ENCODE measurements around the gene ADRB2.
A peak's percentile ranks its signal among the peaks of the same experiment; 100 is the strongest.

The ADRB2 gene

DNA sequence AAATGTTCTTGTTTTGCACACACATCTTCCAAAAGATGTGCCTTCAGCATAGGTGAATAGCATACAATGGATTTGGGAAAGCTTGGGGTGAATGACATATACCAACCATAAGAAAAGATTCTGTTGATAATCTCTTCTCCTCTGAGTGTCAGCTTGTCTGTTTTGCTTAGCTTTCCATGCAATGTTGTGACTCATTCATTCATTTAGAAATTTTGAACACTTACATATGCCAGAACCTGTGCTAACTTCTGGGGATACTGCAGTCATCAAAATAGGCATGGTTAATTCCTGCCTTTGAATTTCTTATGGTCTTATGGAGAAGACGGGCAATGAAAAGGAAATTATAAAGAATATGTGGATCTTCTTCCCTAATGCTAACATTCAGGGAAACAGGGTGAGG lies 14.1 kb downstream of the ADRB2 start:
- Mint-ChIP-seq H3K27me3 (no peaks in the 10 kb centered on the region), H3K9me3 (no peaks in the 10 kb centered on the region), H3K4me1 (ENCODE audit: low read depth in 2 of 2) (peaks cover 73 to 87% of the 10 kb centered on the region in 2 donors), H3K27ac (peak overlapping the region; percentile 69 to 91), H3K36me3 (ENCODE audit: insufficient read depth) (peaks cover 44% of the 10 kb centered on the region), H3K4me3 (peak overlapping the region; percentile 61 to 68)
- ATAC-seq (replicated peaks) (no peak), DNase-seq (no peak)

DNA sequence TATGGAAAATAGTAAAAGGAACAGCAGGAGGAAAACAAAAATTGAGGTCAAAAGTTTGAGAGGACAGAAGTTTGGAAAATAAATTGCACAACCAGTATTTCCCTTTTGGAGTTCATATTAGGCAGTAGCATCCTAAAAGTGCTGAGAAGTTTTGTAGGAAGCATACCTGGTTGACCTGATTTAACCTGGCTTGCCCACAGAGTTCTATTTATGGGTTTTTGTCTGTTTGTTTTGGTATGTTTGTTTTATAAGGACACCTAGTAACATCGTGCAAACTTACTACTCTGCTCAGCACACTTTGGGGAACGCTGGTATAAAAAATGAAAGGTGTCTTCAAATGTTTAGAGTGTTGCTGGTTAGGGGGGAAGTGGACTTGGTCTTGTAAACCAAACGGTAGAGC lies 15.1 kb downstream of the ADRB2 start:
- Mint-ChIP-seq H3K4me3 (peak overlapping the region; percentile 38 to 62), H3K27me3 (no peaks in the 10 kb centered on the region), H3K27ac (peak overlapping the region; percentile 69 to 91), H3K4me1 (ENCODE audit: low read depth in 2 of 2) (peaks cover 68 to 87% of the 10 kb centered on the region in 2 donors), H3K9me3 (no peaks in the 10 kb centered on the region), H3K36me3 (ENCODE audit: insufficient read depth) (peaks cover 47% of the 10 kb centered on the region)
- DNase-seq (no peak), ATAC-seq (replicated peaks) (peak; percentile 22)

DNA sequence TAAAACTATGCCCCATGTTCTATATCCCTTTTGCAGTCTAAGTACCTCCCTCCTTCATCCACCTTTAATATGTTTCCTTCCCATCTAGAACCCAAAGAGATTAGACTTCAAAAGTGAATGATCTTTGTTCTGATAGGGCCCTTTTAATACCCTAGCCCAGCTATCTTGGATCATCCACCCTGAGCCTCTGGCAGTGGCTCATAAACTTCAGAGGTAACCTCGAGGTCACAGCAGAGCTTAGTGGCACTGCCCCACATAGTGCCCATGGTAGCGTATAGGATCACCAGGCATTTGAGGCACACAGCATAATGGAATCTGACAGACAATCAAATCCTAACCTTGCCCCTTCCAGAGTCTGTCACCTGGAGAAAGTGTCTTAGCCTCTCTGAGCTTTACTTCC lies 15.8 kb downstream of the ADRB2 start:
- H3K36me3 Mint-ChIP-seq (ENCODE audit: insufficient read depth) = peaks cover 47% of the 10 kb centered on the region
- no peaks in the 10 kb centered on the region for H3K9me3 Mint-ChIP-seq
- H3K27ac Mint-ChIP-seq = peak overlapping the region; percentile 69 to 91
- no peaks in the 10 kb centered on the region for H3K27me3 Mint-ChIP-seq
- DNase-seq (no peak), ATAC-seq (replicated peaks) (no peak)
- H3K4me3 Mint-ChIP-seq = peak overlapping the region; percentile 40 to 62
- H3K4me1 Mint-ChIP-seq (ENCODE audit: low read depth in 2 of 2) = peaks cover 62 to 84% of the 10 kb centered on the region in 2 donors

DNA sequence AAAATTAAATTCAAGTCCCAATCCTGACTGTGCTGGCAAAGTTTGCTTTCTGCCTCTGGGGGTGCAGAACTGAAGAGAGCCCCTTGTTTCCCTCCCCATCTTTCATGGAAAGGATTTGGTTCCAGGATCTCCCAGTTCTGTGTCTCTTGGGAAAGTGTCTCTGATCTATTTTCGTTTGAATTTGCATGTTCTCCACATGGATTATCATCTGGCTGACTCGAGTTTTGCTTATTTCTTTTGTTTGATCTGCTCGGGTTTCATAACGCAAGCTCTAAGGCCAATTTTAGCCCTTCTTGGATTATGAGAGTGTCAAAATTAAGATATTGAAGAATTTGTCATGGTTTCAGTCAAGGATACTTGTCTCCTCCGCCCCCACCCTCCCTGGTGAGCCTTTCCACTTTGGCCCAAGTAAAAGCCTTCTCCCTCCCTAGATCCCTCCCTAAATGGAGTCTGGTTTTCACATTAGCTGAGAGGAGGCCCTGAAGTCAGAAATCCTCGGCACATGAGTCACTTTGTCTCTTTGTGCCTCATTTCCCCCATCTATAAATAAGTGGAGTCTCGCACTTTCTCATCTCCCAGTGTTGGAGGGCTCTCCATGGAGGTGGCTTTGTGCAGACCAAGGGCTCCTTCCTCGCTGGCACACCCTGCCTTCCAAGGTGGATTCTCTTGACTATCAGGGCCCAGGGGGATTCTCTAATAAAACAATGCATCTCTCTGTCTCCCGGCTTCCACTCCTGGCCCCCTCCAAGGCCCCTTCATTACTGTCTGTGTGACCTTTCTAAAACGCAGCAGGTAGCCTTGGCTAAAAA lies 17.3 kb downstream of the ADRB2 start:
- peak overlapping the region; percentile 69 to 91 for H3K27ac Mint-ChIP-seq
- peaks cover 54 to 85% of the 10 kb centered on the region in 2 donors for H3K4me1 Mint-ChIP-seq (ENCODE audit: low read depth in 2 of 2)

DNA sequence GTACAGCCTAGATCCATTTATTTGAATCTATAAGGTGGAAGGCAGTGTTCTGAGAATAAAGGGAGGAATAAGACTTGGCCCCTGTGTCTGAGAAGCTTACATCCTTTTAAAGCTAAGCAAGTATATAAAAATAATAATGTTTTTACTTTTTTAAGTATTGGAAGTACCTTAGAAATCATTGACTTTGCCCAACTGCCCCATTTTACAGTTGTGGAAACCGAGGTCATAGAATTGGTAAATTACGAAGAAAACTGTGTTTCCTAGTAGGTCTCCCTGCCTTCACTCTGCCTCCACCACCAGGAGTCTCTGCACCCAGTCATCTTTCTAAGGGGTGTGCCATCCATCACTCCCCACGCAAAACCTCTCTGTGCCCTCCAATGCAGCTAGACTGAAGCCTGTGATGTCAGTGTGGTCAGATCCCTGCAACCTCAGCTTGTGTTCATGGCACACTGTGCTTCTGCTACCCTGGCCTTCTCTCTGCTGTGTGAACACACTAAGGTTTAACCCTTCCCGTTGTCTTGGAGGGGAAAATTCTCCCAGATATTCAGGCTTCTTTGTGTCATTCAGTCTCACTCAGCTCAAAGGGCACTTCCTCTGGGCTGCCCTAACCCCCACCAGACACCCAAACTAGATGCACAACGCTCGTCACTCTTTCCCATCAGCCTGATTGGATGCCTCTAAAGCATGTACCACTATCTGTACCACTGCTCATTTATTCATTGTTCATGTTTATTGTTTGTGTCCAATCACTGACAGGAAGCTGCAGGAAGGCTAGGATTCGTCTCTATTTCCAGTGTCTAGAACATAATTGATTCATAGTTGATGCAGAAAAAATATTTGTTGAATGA lies 18.2 kb downstream of the ADRB2 start:
- Mint-ChIP-seq H3K9me3 (peaks cover 2 to 6% of the 10 kb centered on the region in 2 donors), H3K36me3 (ENCODE audit: insufficient read depth) (peaks cover 27% of the 10 kb centered on the region), H3K27ac (peak overlapping the region; percentile 69 to 91), H3K4me1 (ENCODE audit: low read depth in 2 of 2) (peaks cover 58 to 88% of the 10 kb centered on the region in 2 donors), H3K27me3 (no peaks in the 10 kb centered on the region), H3K4me3 (peak overlapping the region; percentile 46 to 77)
- ATAC-seq (replicated peaks) (peak; percentile 77), DNase-seq (peak; percentile 70 to 76 (median 72))

More for the DNA sequence above, 17.3 kb downstream of the ADRB2 start:
- ATAC-seq (replicated peaks) (no peak), DNase-seq (no peak)
- Mint-ChIP-seq H3K36me3 (ENCODE audit: insufficient read depth) (peaks cover 36% of the 10 kb centered on the region), H3K4me3 (peak overlapping the region; percentile 46 to 77), H3K9me3 (peaks cover 2 to 6% of the 10 kb centered on the region in 2 donors), H3K27me3 (no peaks in the 10 kb centered on the region)

DNA sequence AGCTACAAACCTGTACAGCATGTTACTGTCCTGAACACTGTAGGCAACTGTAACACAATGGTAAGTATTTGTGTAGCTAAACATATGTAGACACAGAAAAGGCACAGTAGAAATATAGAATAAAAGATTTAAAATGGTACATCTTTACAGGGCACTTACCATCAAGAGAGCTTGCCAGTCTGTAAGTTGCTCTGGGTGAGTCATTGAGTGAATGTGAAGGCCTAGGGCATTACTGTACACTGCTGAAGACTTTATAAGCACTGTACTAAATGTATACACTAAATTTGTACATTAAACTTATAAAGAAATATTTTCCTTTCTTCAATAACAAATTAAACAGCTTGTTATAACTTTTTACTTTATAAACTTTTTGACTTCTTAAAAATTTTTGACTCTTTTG lies 20.5 kb downstream of the ADRB2 start:
- Mint-ChIP-seq H3K4me1 (ENCODE audit: low read depth in 2 of 2) (peaks cover 65 to 91% of the 10 kb centered on the region in 2 donors), H3K27me3 (no peaks in the 10 kb centered on the region), H3K36me3 (ENCODE audit: insufficient read depth) (peaks cover 19% of the 10 kb centered on the region), H3K9me3 (peaks cover 2 to 6% of the 10 kb centered on the region in 2 donors), H3K27ac (peak overlapping the region in 1 of 2 donors; percentile 29), H3K4me3 (peak overlapping the region in 1 of 2 donors; percentile 77)
- no peak for DNase-seq
- no peak for ATAC-seq (replicated peaks)

DNA sequence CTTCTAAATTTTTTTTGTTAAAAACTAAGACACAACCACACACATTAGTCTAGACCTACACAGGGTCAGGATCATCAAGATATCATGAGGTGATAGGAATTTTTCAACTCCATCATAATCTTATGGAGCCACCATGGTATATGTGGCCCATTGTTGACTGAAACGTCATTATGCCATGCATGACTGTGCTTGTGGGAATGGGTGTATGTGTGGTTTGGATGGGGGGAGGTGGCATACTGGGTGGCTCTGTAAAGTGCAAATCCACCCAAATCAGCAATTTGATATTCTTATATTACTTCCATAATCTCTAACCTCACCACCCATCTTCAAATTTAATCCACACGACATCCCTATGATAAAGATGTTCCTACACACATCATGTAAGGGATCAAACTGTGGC lies 21.0 kb downstream of the ADRB2 start:
- H3K27ac Mint-ChIP-seq = peak overlapping the region; percentile 78 to 99
- H3K9me3 Mint-ChIP-seq = peaks cover 2 to 6% of the 10 kb centered on the region in 2 donors
- H3K4me3 Mint-ChIP-seq = peak overlapping the region; percentile 64 to 89
- ATAC-seq (replicated peaks) (no peak), DNase-seq (no peak)
- peaks cover 15% of the 10 kb centered on the region for H3K36me3 Mint-ChIP-seq (ENCODE audit: insufficient read depth)
- H3K4me1 Mint-ChIP-seq (ENCODE audit: low read depth in 2 of 2) = peaks cover 62 to 91% of the 10 kb centered on the region in 2 donors
- H3K27me3 Mint-ChIP-seq = no peaks in the 10 kb centered on the region

DNA sequence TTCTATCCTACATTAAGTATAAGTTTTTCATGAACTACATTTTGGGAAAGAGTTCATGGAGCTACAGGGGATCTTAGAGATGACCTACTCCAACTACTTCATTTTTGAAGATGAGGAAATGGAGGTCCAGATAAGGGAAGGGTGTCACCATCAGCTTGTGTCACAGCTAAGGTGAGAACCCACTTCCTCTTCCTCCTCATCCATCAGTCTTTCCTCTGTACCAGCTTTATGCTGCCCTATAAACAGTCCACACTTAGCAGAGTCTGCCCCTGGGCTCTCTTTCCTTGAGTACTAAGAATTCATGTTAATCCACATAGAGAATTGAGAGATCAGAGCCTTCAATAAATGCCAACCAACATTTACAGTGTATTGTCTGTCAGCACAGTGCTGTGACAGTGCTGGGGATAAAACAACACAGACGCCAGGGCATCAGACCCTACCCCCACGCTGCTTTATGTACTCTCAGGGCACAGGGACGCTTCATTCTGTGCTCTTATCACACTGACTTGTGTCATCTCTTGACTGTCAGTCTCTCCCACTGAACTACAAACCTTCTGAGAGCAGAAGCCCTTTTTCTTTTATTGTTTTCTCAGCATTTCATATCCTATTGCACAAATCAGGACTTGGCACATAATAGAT lies 22.1 kb downstream of the ADRB2 start:
- H3K27ac Mint-ChIP-seq = peak overlapping the region; percentile 78 to 99
- peak overlapping the region; percentile 64 to 89 for H3K4me3 Mint-ChIP-seq
- H3K36me3 Mint-ChIP-seq (ENCODE audit: insufficient read depth) = peaks cover 12% of the 10 kb centered on the region
- peak; percentile 61 for ATAC-seq (replicated peaks)
- peaks cover 63 to 95% of the 10 kb centered on the region in 2 donors for H3K4me1 Mint-ChIP-seq (ENCODE audit: low read depth in 2 of 2)
- peak in 2 of 3 experiments; percentile 31 to 40 for DNase-seq
- no peaks in the 10 kb centered on the region for H3K27me3 Mint-ChIP-seq
- peaks cover 2 to 6% of the 10 kb centered on the region in 2 donors for H3K9me3 Mint-ChIP-seq

DNA sequence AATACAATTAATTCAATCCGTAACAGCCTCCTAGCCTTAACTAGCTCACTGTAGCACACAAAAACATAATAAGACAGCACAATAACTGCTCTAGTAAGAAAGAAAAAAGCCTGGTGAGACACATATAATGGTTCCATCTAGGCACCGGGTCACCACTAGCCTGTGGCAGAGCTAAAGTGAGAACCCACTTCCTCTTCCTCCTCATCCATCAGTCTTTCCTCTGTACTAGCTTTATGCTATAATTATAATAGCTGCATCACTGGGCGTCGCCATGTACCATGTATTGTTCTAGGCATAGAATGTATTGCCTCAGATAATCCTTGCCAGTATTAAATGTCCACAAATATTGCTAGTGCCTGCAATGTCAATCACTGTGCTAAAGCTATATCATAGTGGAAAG lies 23.1 kb downstream of the ADRB2 start:
- H3K4me3 Mint-ChIP-seq = peak overlapping the region; percentile 64 to 89
- H3K27ac Mint-ChIP-seq = peak overlapping the region; percentile 78 to 99
- DNase-seq = peak; percentile 57 to 62 (median 58)
- peak; percentile 70 for ATAC-seq (replicated peaks)
- H3K4me1 Mint-ChIP-seq (ENCODE audit: low read depth in 2 of 2) = peaks cover 67 to 95% of the 10 kb centered on the region in 2 donors
- H3K9me3 Mint-ChIP-seq = peaks cover 2 to 6% of the 10 kb centered on the region in 2 donors
- peaks cover 16% of the 10 kb centered on the region for H3K36me3 Mint-ChIP-seq (ENCODE audit: insufficient read depth)
- no peaks in the 10 kb centered on the region for H3K27me3 Mint-ChIP-seq

DNA sequence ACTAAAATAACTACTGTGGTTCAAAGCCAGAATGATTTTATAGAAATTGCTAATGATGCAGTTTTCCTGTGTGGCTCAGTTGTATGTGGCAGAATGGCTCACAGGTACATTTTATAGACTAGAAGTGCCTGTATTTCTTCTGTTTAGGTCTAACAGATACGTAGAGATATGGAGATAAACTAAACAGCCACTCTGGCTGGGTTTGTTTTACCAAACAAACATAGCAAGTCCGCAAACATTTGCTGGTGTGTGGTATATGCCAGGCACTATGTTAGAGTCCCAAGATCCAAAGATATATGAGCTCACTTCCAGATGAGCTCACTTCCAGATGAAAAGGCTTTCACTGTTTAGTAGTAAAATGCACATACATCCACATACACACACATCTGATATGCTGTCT lies 24.4 kb downstream of the ADRB2 start:
- H3K27me3 Mint-ChIP-seq = no peaks in the 10 kb centered on the region

DNA sequence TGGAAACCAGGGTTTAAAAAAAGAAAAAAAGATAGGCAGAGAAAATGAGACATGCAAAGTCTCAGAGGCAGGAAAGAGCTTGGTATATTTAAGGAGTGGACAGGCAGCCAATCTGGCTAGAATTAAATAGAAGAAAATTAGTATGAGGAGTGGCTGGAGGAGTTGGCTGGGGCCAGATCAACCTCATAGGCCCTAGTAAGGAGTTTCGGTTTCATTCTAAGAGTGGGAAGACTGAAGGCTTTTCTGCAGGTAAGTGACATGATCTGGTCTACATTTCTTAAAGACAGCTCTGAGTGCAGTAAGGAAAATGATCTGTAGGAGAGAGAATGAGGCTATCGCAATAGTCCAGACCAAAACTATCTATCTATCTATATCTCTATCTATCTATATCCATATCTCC lies 27.5 kb downstream of the ADRB2 start:
- Mint-ChIP-seq H3K4me1 (ENCODE audit: low read depth in 2 of 2) (peaks cover 81 to 96% of the 10 kb centered on the region in 2 donors), H3K4me3 (peak overlapping the region; percentile 76 to 89), H3K36me3 (ENCODE audit: insufficient read depth) (peaks cover 14% of the 10 kb centered on the region), H3K27ac (peak overlapping the region; percentile 78 to 99), H3K27me3 (no peaks in the 10 kb centered on the region), H3K9me3 (no peaks in the 10 kb centered on the region)
- ATAC-seq (replicated peaks) (peak; percentile 11), DNase-seq (no peak)

More for the DNA sequence above, 24.4 kb downstream of the ADRB2 start:
- DNase-seq = no peak
- Mint-ChIP-seq H3K27ac (peak overlapping the region; percentile 78 to 99), H3K36me3 (ENCODE audit: insufficient read depth) (peaks cover 20% of the 10 kb centered on the region), H3K9me3 (peaks cover 2 to 6% of the 10 kb centered on the region in 2 donors), H3K4me1 (ENCODE audit: low read depth in 2 of 2) (peaks cover 67 to 96% of the 10 kb centered on the region in 2 donors), H3K4me3 (peak overlapping the region; percentile 64 to 89)
- ATAC-seq (replicated peaks) = no peak

DNA sequence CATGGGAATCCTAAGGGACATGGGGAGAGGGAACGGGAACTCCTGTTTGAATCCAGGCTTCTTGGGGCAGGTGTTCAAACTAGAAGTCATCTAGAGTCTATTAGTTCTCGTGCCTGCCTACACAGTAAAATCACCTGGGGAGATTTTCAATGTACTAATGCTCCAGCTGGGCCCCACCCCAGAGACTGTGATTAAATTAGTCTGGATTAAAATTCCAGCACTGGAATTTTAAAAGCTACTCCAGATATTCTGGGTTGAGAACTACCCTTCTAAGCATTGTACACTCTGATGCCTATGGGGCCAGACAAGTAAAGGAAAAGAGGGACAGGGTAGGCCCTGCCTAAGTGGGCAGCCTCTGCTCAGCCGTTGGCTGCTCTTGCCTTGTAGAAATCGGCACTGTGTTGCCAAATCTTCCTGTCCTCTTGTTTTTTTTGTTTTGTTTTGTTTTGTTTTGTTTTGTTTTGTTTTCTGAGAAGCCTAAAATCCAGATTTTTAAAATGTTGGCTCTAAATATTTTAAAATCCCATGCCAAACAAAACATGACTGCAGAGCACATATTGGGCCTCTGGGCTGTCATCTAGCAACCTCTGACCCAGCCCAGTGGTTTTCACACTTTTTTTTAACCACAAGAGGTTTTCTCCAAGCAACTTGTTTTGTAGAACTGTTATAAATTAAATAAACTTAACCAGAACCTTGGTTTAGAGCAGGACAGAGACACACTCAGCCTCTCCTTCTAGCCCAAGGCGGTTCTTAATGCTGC lies 29.0 kb downstream of the ADRB2 start:
- peak overlapping the region; percentile 76 to 89 for H3K4me3 Mint-ChIP-seq
- H3K4me1 Mint-ChIP-seq (ENCODE audit: low read depth in 2 of 2) = peaks cover 80 to 96% of the 10 kb centered on the region in 2 donors
- ATAC-seq (replicated peaks) (peak; percentile 91), DNase-seq (peak; percentile 40 to 47 (median 42))
- peaks cover 14% of the 10 kb centered on the region for H3K36me3 Mint-ChIP-seq (ENCODE audit: insufficient read depth)
- H3K9me3 Mint-ChIP-seq = no peaks in the 10 kb centered on the region
- no peaks in the 10 kb centered on the region for H3K27me3 Mint-ChIP-seq
- H3K27ac Mint-ChIP-seq = peak overlapping the region; percentile 94 to 99

Measured in effector memory CD8-positive, alpha-beta T cell (primary cell).